H1 (cell line): ENCODE measurements around the gene APMAP. TPM values are rescaled to one million over a fixed set of nuclear protein-coding genes. Genes with fewer than 3 reads are reported as not detected.

ENCODE experiments used
- HDAC2 ChIP-seq, 2 experiments: fragments of 300-600 bp in 1 of 2; sonication (generic) in 1 of 2; IDR thresholded peaks; 2 replicates each; pipeline ENCODE4 v1.6.1; 2011 to 2012; ENCODE audit warnings: low read depth in 2 of 2, low read length in 2 of 2, mild to moderate bottlenecking in 2 of 2, moderate library complexity in 2 of 2, borderline replicate concordance in 1 of 2, inconsistent platforms in 1 of 2
- SIN3A ChIP-seq, 2 experiments: IDR thresholded peaks in 1 of 2; conservative IDR thresholded peaks in 1 of 2; 2 replicates each; pipeline ENCODE4 v1.6.1; 2011 to 2012; ENCODE audit warnings: low read length in 2 of 2, improper control_type of control experiment in 1 of 2, low read depth in 1 of 2, mild to moderate bottlenecking in 1 of 2
- polyA plus RNA-seq, 7 experiments: library from polyadenylated mRNA; depleted of rRNA in 3 of 7; stranded (reverse) in 5 of 7; unstranded in 2 of 7; fragments of >200 nt in 5 of 7; fragments of 200-250 nt in 2 of 7; gene quantifications; 1 replicate in 5 of 7; 2 replicates in 1 of 7; 4 replicates in 1 of 7; pipeline versions ENCODE4 v1.2.1 to v1.2.3, GENCODE V29; 2011 to 2013; ENCODE audit warnings: missing spikeins in 2 of 7, mixed read lengths in 2 of 7
- total RNA-seq: library from RNA; stranded (reverse); fragmentation: NEBNext Ultra II Directional; extraction: Animal tissue kit (Norgen Biotek cat#: 25700); gene quantifications from 2 replicates; pipeline ENCODE4 v1.2.1, GENCODE V29; 2021
- TF ChIP-seq, protein P1 (sequence below): IDR thresholded peaks from 2 replicates; pipeline ENCODE4 v1.6.1; 2012; ENCODE audit warnings: inconsistent platforms

Gene APMAP
- total and polyA plus RNA-seq, 2 of the 8 experiments (the other 6 are each of a cell fraction or from before 2014, with no cell fraction given): 31.3 to 66.0 TPM

DNA sequence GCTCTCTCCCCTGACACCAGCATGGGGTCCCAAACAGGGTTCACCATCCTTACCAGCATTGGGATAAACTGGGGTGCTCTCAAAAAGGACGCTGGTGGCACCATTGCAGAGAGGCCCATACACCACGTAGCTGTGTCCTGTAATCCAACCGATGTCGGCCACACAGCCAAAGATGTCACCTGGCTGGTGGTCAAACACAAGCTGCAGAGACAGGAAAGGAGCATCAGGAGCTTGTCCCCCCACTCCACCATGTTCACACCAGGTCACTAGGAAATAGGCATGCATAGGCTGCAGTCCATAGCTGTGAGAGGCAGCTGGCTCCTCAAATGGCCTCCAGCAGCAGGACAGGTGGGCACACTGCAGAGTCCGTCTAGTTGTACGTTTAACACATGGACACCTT lies 28.8 kb upstream of the APMAP start (continued):
- TF ChIP-seq, protein P1, sequence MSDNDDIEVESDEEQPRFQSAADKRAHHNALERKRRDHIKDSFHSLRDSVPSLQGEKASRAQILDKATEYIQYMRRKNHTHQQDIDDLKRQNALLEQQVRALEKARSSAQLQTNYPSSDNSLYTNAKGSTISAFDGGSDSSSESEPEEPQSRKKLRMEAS: no peak
- TF ChIP-seq HDAC2 (IDR thresholded peaks at IDR 0.05; ENCODE audit: borderline replicate concordance in 1 of 2, low read depth in 2 of 2, low read length in 2 of 2): no peak
- no peak for TF ChIP-seq SIN3A (conservative IDR thresholded peaks at IDR 0.05 in 1 of 2, IDR thresholded peaks at IDR 0.05 in 1 of 2; ENCODE audit: low read depth in 1 of 2, low read length in 2 of 2)
